GM19324 (cell line): ENCODE data around the gene CTNNAL1.

Source experiments
- ATAC-seq: cut with Tn5 transposase; IDR thresholded peaks from one replicate; pipeline ENCODE4 v1.9.1; 2021; ENCODE audit warnings: mild to moderate bottlenecking, moderate library complexity; ENCODE audit not compliant: unreplicated experiment, low FRiP score

CTNNAL1 gene

DNA sequence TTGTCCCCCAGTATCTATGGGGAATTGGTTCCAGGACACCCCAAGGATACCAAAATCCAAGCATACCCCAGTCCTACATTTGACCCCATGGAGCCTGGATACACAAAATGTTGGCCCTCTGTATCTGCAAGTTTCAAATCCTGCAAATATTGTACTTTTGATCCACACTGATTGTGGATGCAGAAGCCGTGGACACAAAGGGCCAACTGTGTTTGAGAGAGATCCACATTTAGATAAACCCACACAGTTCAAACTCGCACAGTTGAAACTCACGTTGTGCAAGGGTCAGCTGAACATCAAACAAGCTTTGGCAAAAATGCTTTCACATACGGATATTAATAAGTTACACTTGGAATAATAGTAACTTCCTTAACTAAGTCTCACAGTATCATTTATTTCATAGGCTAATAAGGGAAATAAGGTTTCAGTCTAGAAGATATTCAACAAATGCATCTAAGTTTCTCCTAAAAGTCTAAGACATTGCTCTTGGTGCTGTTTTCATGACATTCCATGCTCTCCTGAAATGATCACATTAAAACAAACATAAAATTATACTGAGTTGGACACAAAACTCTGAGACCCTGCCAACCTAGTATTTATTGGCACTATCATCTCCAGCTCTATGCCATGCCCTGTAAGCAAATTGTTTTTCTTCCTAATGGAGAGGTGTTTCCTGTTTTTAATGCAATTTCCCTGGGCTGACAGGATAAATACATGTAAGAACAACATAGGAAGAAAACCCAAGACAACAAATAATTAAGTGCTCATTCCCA, 118.9 kb downstream of the CTNNAL1 start:
- no peak for ATAC-seq
